D341Med (cell line): Measurements from ENCODE around the gene PRICKLE1.

Experiments used
- DNase-seq: peaks from one replicate; pipeline ENCODE4 v3.0.0; 2012; ENCODE audit warnings: low spot score

PRICKLE1 gene

DNA sequence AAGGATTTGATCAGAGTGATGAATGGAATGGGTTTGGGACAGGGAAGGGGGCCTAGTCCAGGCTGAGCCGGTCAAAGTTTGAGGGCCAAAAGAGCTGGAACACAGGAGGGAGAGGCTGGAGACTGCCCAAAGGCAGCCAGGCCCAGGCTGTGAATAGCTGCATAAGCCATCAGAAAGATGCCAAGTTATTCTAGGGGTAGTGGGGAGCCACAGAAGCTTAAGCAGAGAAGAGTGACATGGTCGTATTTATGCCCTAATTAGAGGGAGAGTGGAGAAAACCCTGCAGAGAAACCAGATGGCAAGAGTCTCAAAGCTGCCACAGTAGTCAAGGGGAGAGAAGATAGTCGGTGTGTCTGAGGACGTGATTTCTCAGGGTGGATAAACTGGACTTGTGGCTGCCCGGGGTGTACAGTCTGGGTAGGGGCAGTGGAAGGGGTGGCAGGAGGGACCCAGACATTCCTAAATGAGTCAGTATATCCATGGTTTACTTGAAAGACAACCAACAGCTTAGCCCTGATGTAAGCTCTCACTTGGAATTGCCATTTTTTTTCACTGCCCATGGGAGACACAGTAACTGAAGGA lies 99.2 kb downstream of the PRICKLE1 start:
- no peak for DNase-seq

DNA sequence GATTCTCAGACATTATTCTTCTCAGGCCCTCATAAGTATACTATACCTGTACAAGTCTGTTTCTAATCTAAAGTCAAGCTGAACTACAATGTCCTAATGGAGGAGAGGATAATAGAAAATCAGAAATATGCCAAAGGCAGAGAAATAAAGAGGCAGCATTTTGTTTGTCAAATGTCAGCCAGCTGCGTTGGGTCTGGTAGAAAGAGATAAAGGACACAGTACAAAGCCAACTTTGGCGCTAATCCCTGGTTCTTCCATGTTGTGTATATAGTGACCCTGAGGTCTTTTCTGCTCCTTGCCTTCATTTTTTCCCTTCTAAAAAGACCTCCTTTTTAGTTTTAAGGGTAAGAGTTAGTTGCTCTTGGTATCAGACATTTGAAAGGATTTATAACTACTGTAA lies 103.1 kb downstream of the PRICKLE1 start:
- DNase-seq: no peak

DNA sequence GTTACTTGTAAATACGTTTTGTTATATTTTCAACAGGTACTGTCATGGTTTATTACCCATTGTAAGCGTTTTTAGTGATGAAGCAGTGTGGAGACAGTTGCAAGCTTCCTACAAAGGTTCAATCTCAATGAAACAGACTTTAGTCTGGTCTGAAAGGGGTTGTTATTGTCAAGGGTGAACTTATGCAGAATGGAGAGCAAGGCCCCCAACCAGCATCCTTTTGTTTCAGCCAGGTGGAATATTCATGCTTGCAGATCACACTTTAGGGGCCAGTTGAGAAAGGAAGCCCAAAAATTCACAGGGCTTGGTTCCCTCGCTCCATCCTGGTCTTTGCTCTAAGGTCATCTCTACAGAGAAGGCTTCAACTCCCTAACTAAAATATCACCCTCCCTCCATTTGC lies 103.7 kb downstream of the PRICKLE1 start:
- DNase-seq: no peak

DNA sequence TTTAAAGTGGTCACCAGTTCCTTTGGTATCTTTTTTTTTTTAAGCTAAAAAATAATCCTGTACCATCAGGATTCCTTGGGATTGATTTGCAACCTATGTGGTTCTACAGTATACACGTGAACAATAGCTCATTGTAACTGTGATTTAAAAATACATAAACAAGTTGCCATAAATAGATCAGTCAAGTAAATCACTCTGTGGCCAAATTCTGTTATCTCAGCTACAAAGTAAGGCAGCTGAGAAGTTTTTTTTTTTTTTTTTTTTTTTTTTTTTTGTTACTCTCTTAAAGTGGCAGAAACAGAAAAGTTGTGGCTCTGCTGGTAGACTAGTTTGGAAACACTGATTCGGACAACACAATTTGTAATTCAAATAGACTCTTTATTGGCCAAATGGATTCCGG lies 104.5 kb downstream of the PRICKLE1 start:
- no peak for DNase-seq

DNA sequence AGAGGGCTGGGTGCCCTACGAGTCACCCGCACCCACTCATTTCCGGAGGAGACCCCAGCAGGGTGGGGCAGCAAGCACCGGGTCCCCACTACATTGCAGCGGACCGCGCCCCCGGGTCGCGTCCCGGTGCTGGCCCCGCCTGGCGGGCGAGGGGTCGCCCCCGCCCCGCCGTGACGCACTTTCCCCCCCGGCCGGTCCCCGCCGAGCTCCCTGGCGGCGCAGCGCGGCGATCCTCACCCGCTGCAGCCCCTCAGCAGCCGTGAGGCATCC lies 106.1 kb downstream of the PRICKLE1 start:
- DNase-seq: no peak

DNA sequence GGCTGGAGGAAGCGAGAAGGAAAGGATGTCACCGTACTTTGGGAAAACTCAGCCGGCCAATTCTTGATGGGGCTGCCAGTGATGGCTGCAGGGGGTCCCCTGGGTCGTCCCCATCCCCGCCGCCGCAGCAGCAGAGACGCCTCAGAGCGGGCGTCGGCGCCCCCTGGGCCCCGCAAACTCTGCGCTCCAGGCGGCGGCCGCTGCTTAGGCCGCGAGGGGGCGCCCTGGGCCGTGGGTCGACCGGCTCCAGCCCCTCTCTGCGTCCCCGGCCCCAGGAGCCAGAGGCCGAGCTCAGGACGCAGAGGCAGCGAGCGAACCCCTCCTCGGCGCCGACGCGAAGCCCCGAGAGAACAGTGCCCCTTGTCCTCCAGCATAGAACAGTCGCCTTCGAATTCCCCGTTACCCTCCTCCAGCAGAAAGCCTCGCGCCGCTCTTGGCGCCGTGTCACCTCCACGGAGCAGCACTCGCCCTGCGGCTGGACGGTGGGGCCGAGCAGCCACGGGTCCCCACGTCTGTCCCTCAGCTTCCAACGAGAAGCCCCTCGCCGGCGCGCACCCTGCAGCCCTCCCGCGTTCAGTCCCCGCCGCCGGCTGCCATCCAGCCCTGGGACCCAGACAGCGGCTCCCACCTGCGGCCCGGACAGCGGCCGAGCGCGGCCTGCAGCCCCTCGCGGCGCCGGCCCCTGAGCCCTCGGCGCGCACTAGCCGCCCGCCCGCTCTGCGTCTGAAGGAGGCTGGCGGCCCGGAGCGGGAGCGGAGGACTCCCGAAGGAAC lies 106.6 kb downstream of the PRICKLE1 start:
- DNase-seq: peak; percentile 95

DNA sequence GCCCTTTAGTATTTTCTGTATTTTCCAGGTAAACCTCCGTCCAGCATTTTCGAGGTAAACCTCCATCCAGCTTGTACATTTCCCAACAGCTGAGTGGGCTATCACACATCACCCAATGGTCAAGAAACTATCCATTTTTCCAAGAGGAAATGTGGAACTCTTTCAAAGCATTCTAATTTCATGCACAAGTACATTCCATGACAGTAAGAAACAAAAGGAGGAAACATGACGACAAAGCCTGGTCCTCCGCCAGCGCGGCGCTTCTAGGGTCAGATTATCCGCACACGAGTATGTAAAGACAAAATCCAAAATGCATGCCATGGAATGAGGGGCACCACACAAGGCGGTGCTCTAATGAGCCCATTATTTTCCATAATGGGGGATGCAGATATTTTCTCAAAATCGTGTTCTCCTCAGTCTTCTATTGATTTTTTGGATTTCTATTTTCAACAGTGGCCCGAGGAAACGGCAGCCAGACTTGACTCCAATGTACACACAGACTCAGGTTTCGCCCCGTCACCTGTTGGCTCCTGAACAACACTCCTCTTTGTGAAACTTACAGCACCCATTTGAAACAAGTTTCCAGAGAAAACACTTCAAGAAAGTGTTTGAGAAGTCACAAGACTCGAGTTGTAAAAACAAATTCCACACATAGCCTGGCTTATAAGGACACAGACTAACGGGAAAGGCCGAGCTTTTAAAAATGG lies 107.4 kb downstream of the PRICKLE1 start:
- DNase-seq: no peak

DNA sequence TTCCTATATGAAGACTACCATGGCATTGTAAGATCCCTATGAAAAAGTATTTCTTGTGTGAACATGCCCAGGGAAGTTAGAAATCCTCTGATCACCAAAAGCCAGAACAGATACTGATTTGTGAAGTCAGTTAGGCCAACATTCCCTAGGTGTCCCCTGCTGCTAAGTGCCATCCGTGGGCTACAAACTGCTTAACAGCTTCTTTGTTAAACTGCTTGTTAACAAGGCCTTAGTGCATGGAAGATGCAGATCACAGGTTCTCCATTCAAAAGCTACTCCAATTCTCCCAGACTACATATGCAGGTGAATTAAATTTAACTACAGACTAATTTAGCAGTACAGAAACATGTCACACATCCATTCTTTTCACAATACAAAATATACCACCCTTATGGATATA lies 108.2 kb downstream of the PRICKLE1 start:
- no peak for DNase-seq

DNA sequence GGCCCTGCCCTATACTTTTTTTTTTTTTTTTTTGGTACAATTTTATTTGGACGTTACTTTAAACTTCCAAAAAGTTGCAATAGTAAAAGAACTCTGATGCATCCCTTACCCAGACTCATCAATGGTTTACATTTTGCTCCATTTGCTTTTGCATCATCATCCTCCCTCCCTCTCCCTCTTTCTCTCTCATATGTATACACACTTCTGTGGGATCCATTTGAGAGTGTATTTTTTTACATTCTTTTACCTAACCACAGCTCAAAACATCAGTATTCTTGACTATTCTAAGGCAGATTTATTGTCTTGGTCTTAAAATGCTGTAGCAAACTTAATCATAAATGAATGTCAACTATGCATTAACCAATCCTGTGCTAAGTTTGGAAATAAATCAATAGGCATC lies 111.6 kb downstream of the PRICKLE1 start:
- DNase-seq: no peak

DNA sequence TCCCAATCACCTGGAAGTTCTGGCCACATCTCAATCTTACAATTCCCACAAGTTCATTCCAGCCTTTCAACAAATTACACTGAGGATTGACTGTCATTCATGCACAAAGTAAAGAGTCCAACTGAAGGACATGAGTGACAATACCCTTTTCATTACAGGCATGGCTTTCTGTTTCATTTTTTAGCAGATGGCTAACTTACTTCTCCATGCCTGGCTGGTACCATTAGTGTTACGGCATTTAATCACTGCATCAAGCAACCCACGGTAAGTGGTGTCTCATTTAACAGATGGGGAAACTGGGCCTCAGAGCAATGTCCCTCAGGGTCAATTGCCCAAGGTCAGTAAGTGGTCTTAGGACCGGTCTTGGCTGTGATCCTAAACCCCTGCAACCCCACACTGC lies 114.4 kb downstream of the PRICKLE1 start:
- DNase-seq: no peak

DNA sequence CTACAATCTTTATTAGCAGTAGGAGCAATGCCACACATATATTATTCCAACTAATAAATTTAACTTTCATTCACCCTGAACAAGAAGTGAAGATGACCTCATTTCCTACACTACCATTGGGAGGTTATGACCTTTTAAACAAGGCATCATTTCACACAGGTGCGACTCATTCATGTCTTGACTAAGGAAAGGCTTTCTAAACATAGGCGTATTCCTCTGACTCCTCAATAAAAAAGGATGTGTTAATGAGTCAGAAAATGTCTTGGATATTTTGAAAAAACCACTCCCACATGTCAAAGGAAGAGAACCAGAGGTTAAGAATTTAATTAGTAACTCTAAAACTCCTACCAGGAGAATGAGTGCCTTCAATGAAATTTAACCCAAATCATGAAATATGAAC lies 115.2 kb downstream of the PRICKLE1 start:
- DNase-seq: no peak

DNA sequence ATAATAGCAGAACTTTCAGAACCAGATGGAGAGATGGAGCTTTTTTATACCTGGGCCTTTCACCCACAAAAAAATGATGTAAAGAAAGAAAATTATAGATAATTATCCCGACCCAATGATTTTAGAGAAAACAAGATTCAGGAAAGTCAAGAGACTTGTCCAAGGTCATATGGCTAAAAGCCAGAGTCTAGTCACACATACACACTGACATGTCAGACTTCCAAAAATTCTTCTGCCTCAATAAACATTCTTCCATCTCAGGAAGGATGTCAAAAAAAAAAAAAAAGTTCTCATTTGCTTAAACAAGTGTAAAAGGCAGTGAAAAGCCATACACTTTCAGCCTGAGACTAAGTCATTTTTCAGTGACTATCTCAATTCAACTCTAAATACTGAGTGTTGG lies 116.0 kb downstream of the PRICKLE1 start:
- DNase-seq: no peak

DNA sequence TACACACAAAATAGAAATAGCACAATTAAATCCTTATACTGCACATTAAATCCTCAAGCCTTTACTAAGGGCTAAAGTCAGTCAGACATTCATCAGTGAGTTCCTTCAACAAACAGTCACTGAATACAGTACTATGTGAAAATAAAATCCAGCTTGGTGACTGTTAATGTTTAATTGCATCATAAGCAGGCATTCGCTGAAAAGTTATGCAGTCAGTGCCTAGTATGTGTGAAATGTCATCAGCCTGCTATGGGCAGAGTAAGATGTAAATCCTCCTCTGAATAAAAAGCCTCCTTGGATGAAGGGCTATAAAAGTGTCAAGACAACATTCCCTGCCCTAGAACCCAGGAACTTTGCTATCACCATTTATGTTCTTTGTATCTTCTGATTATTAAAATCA lies 116.4 kb downstream of the PRICKLE1 start:
- DNase-seq: no peak

DNA sequence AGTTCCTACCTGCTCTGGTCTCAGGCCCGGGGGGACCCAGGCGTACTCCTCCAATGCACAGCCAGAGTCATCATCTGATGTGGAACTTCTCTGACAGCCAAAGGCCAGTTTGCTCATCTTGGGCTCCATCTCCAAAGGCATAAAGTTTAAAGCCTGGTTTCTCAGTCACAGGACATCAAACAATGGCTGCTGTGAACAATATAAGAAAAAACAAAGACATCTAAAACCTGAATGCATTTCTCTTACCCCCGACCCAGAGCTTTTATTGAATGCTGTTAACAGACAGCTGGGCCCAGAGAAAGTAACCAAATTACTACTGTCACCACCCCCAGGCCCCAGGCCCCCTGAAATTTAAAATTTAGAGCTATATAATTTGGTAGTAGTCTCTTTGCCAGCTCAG lies 117.2 kb downstream of the PRICKLE1 start:
- DNase-seq: no peak

DNA sequence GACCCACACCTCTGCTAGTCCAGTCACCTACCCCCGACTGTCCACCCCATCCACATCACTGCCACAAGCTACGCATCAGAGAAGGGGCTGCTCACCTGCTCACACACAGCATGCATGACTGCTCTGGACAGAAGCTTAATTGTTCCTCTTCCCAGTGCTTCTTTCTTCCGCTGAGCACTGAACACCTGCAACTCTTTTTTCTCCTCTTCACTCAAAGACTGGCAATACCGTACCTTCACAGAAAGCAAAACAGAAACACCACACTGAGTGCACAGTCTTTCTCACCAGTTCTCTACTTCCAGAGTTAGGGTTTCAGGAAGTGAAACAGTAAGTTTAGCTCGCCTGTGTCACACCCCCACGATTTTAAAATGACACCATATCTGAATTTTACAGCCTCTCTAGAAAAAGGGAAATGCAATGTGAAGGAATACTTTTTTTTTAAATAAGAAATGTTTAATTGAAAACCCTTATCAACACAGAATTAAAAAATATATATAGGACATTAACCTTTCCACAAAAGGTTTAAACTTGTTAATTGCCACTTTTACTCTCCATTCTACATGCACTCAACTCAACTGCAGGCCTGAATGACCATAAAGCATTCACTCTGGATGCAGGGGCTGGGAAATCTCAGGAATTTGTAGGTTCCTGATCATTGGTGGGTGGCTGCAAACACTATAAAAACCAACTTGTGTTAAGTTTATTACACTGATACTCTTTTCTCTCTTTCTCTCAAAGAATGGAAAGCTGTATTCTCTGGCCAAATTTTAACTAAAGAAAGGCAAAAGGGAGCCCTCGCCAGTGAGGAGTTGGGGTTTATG lies 120.0 kb downstream of the PRICKLE1 start:
- DNase-seq: no peak

DNA sequence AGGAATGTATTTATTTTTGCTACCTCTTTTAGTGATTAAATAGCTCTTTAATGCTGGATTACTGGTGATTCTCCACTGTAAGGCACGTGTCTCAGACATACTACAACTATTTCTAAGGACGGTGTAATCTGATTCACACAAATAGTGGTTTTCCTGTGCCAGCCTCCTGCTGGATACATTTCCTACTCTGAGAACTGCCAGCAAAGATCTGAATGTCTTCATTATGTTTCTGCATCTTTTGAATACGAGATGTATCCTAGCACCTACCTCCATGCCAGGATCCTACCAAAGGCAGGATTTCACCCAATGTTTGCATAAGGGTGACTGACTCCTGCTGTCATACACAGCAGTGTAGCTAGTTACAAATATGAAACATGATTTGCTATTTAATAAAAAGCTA lies 120.6 kb downstream of the PRICKLE1 start:
- DNase-seq: no peak

DNA sequence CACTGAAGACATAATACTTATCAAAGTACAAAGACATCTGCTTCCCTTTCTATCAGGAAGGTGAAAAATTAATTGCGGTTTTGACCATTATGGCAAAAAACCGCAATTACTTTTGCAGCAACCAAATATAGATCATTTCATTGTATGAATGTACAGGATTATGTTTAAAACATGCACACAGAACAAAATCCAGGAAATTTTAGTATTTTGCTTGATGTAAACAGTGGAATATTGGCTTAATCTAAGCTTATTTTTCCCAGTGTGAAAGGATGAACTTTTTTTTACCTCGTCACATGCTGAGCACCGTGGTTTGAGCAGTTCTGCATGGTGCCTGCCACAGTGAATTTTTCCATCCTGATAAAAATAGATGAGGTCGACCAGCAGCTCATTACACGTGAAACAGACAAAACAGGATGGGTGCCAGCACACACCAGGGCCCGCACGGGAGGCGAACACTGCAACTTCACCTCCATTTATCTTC lies 121.2 kb downstream of the PRICKLE1 start:
- DNase-seq: no peak

DNA sequence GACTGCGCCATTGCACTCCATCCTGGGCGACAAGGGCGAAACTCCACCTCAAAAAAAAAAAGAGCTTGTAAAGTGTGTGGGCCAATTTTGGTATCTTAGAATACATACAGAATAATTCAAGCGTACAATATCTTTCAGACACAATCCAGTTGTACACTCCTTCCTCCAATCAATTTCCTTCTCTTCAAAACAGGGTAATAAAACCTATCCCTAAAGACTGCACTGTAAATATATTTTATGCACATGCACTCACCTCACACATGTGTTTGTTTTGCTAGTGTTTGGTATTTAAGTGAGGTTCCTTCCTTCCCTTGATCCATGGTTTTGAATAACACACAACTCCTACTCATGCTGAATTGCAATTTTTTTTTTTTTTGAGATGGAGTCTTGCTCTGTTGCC lies 125.9 kb downstream of the PRICKLE1 start:
- DNase-seq: no peak

DNA sequence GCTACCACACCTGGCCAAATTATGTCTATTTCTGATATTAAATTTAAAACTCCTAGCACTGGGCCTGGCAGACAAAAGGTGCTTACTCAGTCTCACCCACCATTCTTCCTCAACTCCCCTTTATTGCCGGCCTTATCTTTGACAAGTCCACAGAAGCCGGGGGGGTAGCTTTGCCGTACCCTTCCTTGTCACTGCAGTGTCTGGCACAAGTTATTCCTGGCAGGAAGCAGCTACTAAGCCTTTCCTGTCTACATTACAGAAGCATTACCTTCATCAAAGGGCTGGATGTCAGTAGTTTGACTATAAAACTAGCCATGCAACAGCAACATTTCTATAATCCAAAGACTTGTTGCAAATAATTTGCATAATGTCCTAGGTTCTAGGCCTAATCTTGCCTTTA lies 127.1 kb downstream of the PRICKLE1 start:
- DNase-seq: no peak

DNA sequence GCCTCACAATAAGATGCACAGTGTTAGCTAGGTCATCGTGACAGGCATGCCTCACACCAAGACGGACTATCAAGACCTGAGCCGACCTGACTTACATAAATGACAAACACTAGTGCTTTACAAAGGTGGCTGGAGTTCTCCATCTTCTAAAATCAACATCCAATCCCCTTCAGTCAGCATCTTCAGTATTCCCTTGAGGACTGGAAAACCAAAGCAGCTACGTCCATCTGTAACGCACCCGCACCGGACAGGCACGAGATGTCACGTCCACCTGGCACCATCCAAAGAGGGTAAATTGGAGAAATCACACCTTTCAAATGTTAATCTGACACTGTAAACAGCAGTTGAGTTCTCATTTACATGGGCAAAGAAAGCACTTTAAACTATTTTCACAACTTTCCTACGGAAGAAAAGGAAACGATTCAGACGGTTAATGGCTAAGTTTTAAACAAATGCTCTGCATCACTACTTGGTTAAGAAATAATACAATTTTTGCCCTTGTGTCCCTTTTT lies 130.2 kb downstream of the PRICKLE1 start:
- no peak for DNase-seq

DNA sequence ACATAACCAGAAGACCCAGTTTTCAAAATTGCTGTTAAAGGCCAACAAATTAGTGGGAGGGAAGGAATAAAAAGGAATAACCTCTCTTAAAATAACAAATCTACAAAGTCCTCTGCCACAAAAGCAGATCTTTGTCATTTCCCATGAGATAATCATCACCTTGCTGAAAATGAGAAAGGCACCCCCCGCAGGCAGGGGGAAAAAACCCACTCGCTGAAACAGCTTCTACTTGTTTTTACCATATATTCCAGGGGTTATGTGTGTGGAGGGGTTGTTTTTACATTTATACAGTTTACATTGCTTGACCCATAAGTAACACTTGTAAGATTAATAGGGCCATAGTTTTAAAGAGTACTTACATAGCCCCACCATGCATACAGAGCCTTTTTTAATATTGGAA lies 131.0 kb downstream of the PRICKLE1 start:
- no peak for DNase-seq

DNA sequence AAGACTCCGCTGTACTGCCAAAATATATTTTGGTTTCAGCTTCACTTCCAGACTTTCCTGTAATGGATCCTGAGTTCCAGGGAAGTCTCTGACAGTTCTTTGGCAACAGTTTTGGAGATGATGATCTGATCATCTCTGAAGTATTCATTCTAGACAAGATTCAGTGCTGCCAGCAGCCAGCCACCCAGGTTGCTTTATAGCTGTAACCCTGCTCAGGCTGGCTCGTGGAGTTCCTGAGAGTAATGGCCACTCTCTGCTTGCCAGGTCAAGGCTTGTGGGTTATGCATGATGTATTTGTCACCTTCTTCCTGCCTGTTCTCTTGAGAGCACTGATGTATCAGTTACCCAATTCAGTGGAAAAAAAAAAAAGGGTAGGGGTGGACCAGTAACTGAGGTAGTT lies 139.3 kb downstream of the PRICKLE1 start:
- no peak for DNase-seq

DNA sequence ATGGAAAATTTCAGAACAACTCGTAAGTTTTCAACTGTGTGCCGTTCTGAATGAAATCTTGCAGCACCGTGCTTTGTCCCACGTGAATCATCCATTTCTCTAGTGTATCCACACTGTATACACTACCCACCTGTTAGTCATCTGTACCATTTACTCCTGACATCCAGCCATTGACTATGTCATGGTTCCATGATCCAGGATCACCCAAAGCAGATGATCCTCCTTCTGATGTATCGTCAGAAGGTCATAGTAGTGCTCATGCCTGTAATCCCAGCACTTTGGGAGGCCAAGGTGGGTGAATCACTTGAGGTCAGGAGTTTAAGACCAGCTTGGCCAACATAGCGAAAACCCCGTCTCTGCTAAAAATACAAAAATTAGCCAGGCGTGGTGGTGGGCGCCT lies 140.7 kb downstream of the PRICKLE1 start:
- DNase-seq: no peak
